H9 (cell line): Measurements from ENCODE around the gene NCOR2. TPM values are rescaled to one million over a fixed set of nuclear protein-coding genes. Genes with fewer than 3 reads are reported as not detected.

Experiments
- DNase-seq: peaks from one replicate; pipeline ENCODE4 v3.0.0-alpha.2; 2017
- H2AFZ ChIP-seq: one replicate; pipeline ENCODE4 v1.6.1; 2013; ENCODE audit warnings: mild to moderate bottlenecking, low read length, control low read depth, moderate library complexity
- H2AK5ac ChIP-seq: 2 replicates; pipeline ENCODE4 v1.6.1; 2013; ENCODE audit warnings: low read length, control low read depth, mixed read lengths; ENCODE audit not compliant: insufficient read length
- H2BK120ac ChIP-seq: one replicate; pipeline ENCODE4 v1.6.1; 2013; ENCODE audit warnings: low read depth, mild to moderate bottlenecking, low read length, control low read depth, inconsistent platforms; ENCODE audit not compliant: poor library complexity, severe bottlenecking
- H2BK12ac ChIP-seq: 2 replicates; pipeline ENCODE4 v1.6.1; 2013; ENCODE audit warnings: low read length, control low read depth, mixed read lengths, low read depth; ENCODE audit not compliant: insufficient read length
- H2BK15ac ChIP-seq: 2 replicates; pipeline ENCODE4 v1.6.1; 2013; ENCODE audit warnings: low read depth, low read length, control low read depth
- H2BK20ac ChIP-seq: one replicate; pipeline ENCODE4 v1.6.1; 2013; ENCODE audit warnings: low read depth, mild to moderate bottlenecking, low read length, control low read depth, inconsistent platforms; ENCODE audit not compliant: poor library complexity, severe bottlenecking
- H2BK5ac ChIP-seq: 2 replicates; pipeline ENCODE4 v1.6.1; 2013; ENCODE audit warnings: low read length, control low read depth, mixed read lengths; ENCODE audit not compliant: insufficient read length
- H3K14ac ChIP-seq: 2 replicates; pipeline ENCODE4 v1.6.1; 2013; ENCODE audit warnings: low read length, control low read depth; ENCODE audit not compliant: insufficient read depth
- H3K18ac ChIP-seq: 2 replicates; pipeline ENCODE4 v1.6.1; 2013; ENCODE audit warnings: low read depth, mild to moderate bottlenecking, mixed read lengths, low read length, control low read depth; ENCODE audit not compliant: insufficient read length
- H3K23ac ChIP-seq: 2 replicates; pipeline ENCODE4 v1.6.1; 2013; ENCODE audit warnings: low read length, control low read depth, mixed read lengths, low read depth; ENCODE audit not compliant: insufficient read length
- H3K23me2 ChIP-seq: 2 replicates; pipeline ENCODE4 v1.6.1; 2013; ENCODE audit warnings: low read depth, mild to moderate bottlenecking, mixed read lengths, low read length, control low read depth; ENCODE audit not compliant: insufficient read length, poor library complexity, severe bottlenecking
- H3K27ac ChIP-seq: 2 replicates; pipeline ENCODE4 v1.5.1; 2013; ENCODE audit warnings: low read length, control low read depth, mixed read lengths, low read depth; ENCODE audit not compliant: insufficient read length
- H3K27me3 ChIP-seq: 2 replicates; pipeline ENCODE4 v1.6.1; 2013; ENCODE audit warnings: low read length, control low read depth, inconsistent platforms; ENCODE audit not compliant: insufficient read depth
- H3K4ac ChIP-seq: 2 replicates; pipeline ENCODE4 v1.6.1; 2013; ENCODE audit warnings: low read depth, mild to moderate bottlenecking, control low read depth, inconsistent platforms, low read length, moderate library complexity
- H3K4me1 ChIP-seq: 2 replicates; pipeline ENCODE4 v1.6.1; 2013; ENCODE audit warnings: low read length, control low read depth, inconsistent platforms; ENCODE audit not compliant: insufficient read depth
- H3K4me2 ChIP-seq: 2 replicates; pipeline ENCODE4 v1.6.1; 2013; ENCODE audit warnings: low read length, control low read depth, mixed read lengths; ENCODE audit not compliant: insufficient read length, insufficient read depth
- H3K56ac ChIP-seq: 2 replicates; pipeline ENCODE4 v1.6.1; 2013; ENCODE audit warnings: low read depth, mild to moderate bottlenecking, mixed read lengths, low read length, control low read depth; ENCODE audit not compliant: insufficient read length
- H3K79me1 ChIP-seq: 2 replicates; pipeline ENCODE4 v1.6.1; 2013; ENCODE audit warnings: low read depth, mild to moderate bottlenecking, moderate library complexity, low read length, control low read depth, inconsistent platforms; ENCODE audit not compliant: insufficient read depth, poor library complexity, severe bottlenecking
- H3K79me2 ChIP-seq: 2 replicates; pipeline ENCODE4 v1.6.1; 2013; ENCODE audit warnings: low read length, control low read depth, inconsistent platforms; ENCODE audit not compliant: insufficient read depth
- H3K9ac ChIP-seq: 2 replicates; pipeline ENCODE4 v1.6.1; 2013; ENCODE audit warnings: low read length, control low read depth, mixed read lengths; ENCODE audit not compliant: insufficient read length; ENCODE audit errors: extremely low read depth
- H3K9me3 ChIP-seq: one replicate; pipeline ENCODE4 v1.6.1; 2013; ENCODE audit warnings: low read depth, low read length, inconsistent platforms; ENCODE audit not compliant: control insufficient read depth
- H3T11ph ChIP-seq: one replicate; pipeline ENCODE4 v1.6.1; 2013; ENCODE audit warnings: mild to moderate bottlenecking, low read length, control low read depth, inconsistent platforms
- H4K20me1 ChIP-seq: one replicate; pipeline ENCODE4 v1.6.1; 2013; ENCODE audit not compliant: control insufficient read depth, insufficient read length, insufficient read depth
- H4K5ac ChIP-seq: 2 replicates; pipeline ENCODE4 v1.6.1; 2013; ENCODE audit warnings: low read depth, mild to moderate bottlenecking, mixed read lengths, low read length, control low read depth; ENCODE audit not compliant: insufficient read length
- H4K8ac ChIP-seq: replicated peaks from 2 replicates; pipeline ENCODE4 v1.6.1; 2013; ENCODE audit warnings: low read length, control low read depth, mixed read lengths, low read depth; ENCODE audit not compliant: insufficient read length
- H4K91ac ChIP-seq: 2 replicates; pipeline ENCODE4 v1.6.1; 2013; ENCODE audit warnings: low read depth, mild to moderate bottlenecking, moderate library complexity, mixed read lengths, low read length, control low read depth; ENCODE audit not compliant: insufficient read length
- H3K27ac Mint-ChIP-seq, 3 experiments: 2 replicates in 2 of 3; 3 replicates in 1 of 3; pipeline ENCODE4 v1.8.0; 2020 to 2021; ENCODE audit warnings: mixed read lengths in 3 of 3, mild to moderate bottlenecking in 1 of 3, moderate library complexity in 1 of 3
- H3K27me3 Mint-ChIP-seq: 2 replicates; pipeline ENCODE4 v1.8.0; 2021; ENCODE audit warnings: low read depth, mild to moderate bottlenecking, moderate library complexity, mixed read lengths
- H3K36me3 Mint-ChIP-seq, 3 experiments: 2 replicates in 2 of 3; 3 replicates in 1 of 3; pipeline ENCODE4 v1.8.0; 2020 to 2021; ENCODE audit warnings: low read depth in 3 of 3, mixed read lengths in 3 of 3; ENCODE audit not compliant: insufficient read depth in 1 of 3
- H3K4me1 Mint-ChIP-seq, 2 experiments: 2 replicates each; pipeline ENCODE4 v1.8.0; 2020; ENCODE audit warnings: mixed read lengths in 2 of 2
- H3K4me3 Mint-ChIP-seq, 2 experiments: 2 replicates in 1 of 2; 3 replicates in 1 of 2; pipeline ENCODE4 v1.8.0; 2020 to 2021; ENCODE audit warnings: mild to moderate bottlenecking in 2 of 2, mixed read lengths in 2 of 2, moderate library complexity in 1 of 2
- H3K9me3 Mint-ChIP-seq, 2 experiments: 2 replicates in 1 of 2; 3 replicates in 1 of 2; pipeline ENCODE4 v1.8.0; 2020; ENCODE audit warnings: mild to moderate bottlenecking in 2 of 2, mixed read lengths in 2 of 2, moderate library complexity in 1 of 2
- WGBS: extraction: QIAGEN DNeasy Blood & Tissue Kit; methylation state at CpG from one replicate; pipeline ENCODE4 v1.1.7; 2013; ENCODE audit warnings: missing lambda C conversion rate, low lambda C conversion rate, mixed read lengths; ENCODE audit not compliant: insufficient read length; ENCODE audit errors: extremely low coverage; 5-methylcytosine and 5-hydroxymethylcytosine counted together
- total RNA-seq: library from RNA; stranded (reverse); gene quantifications from 2 replicates; pipeline ENCODE4 v1.2.1, GENCODE V29; 2021
- TF ChIP-seq, protein P1 (sequence below): fragments of 200-600 bp; sonication (generic); conservative IDR thresholded peaks from 3 replicates; pipeline ENCODE4 v1.8.0; 2021; ENCODE audit warnings: antibody characterized with exemption, mild to moderate bottlenecking

NCOR2 gene
- total RNA-seq, 1 experiment from 2014 or later, result 226 TPM

DNA sequence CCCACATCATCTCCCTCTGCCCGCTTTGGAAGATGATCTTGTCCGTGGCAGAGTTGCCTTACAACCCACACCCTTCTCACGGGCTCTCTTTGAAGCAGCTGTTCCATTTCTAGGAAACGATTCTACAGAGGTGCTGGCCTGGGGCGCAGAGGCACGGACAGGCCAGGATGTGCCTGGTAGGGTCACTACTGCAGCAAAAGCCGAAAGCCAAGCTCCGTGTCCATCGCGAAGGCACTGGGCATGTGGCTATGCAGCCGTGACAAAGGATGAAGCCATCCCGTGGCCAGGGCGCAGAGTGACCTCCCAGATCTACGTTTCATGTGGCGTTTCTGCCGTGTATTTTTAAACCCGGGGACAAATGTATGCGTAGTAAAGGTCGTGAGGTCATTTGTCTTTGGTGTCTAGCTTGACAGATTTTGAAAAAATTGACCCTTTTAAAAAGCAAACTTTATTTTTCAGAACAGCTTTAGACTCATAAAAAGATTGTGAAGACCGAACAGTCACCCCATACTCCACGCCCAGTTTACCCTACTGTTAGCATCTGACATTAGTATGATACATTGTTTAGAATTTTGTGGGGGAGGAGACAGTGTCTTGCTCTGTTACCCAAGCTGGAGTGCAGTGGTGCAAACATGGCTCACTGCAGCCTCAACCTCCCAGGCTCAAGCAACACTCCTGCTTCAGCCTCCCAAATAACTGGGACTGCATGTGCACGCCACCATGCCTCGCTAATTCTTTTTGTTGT, 40.4 kb upstream of the NCOR2 start:
- H2BK120ac ChIP-seq, result no peak overlapping the region
- Mint-ChIP-seq H3K27me3 (peaks cover 7% of the 10 kb centered on the region), H3K4me1 (peaks cover 22% of the 10 kb centered on the region in 2 experiments), H3K9me3 (peaks cover 0 to 5% of the 10 kb centered on the region in 2 experiments; a peak in 2 of 5 replicates), H3K27ac (no peak overlapping the region; a peak in 1 of 7 replicates), H3K4me3 (no peak overlapping the region), H3K36me3 (peaks cover 0 to 11% (median 0%) of the 10 kb centered on the region in 3 experiments; a peak in 3 of 7 replicates)
- H2BK12ac ChIP-seq, result no peak overlapping the region
- no peak overlapping the region for H2BK5ac ChIP-seq
- no peak overlapping the region for H4K91ac ChIP-seq
- H3K27ac ChIP-seq, result no peak overlapping the region
- no peaks in the 10 kb centered on the region for H3K79me2 ChIP-seq
- H2AFZ ChIP-seq, result no peak overlapping the region
- H3K27me3 ChIP-seq, result no peaks in the 10 kb centered on the region
- no peaks in the 10 kb centered on the region for H3K79me1 ChIP-seq
- H3K18ac ChIP-seq, result no peak overlapping the region
- no peaks in the 10 kb centered on the region for H3K23me2 ChIP-seq
- no peak overlapping the region for H3K4me2 ChIP-seq
- H2BK15ac ChIP-seq, result no peak overlapping the region
- peaks cover 2% of the 10 kb centered on the region; the same call in 1 of the 2 replicates for H3K4me1 ChIP-seq
- no peak for DNase-seq
- no CpG with 5 or more reads among the region's 23 CpGs for WGBS
- H3K9me3 ChIP-seq, result no peaks in the 10 kb centered on the region
- no peak overlapping the region for H2BK20ac ChIP-seq
- H4K8ac ChIP-seq, result no peak overlapping the region
- TF ChIP-seq, protein P1, sequence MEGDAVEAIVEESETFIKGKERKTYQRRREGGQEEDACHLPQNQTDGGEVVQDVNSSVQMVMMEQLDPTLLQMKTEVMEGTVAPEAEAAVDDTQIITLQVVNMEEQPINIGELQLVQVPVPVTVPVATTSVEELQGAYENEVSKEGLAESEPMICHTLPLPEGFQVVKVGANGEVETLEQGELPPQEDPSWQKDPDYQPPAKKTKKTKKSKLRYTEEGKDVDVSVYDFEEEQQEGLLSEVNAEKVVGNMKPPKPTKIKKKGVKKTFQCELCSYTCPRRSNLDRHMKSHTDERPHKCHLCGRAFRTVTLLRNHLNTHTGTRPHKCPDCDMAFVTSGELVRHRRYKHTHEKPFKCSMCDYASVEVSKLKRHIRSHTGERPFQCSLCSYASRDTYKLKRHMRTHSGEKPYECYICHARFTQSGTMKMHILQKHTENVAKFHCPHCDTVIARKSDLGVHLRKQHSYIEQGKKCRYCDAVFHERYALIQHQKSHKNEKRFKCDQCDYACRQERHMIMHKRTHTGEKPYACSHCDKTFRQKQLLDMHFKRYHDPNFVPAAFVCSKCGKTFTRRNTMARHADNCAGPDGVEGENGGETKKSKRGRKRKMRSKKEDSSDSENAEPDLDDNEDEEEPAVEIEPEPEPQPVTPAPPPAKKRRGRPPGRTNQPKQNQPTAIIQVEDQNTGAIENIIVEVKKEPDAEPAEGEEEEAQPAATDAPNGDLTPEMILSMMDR, result no peak
- no peak overlapping the region for H3K4ac ChIP-seq
- H4K20me1 ChIP-seq, result peaks cover 2% of the 10 kb centered on the region
- H3K56ac ChIP-seq, result no peak overlapping the region
- no peak overlapping the region for H3T11ph ChIP-seq
- no peak overlapping the region for H3K14ac ChIP-seq
- no peak overlapping the region for H4K5ac ChIP-seq
- H2AK5ac ChIP-seq, result no peak overlapping the region
- H3K9ac ChIP-seq, result no peak overlapping the region
- no peak overlapping the region for H3K23ac ChIP-seq
